GM23338 (cell line): Measurements from ENCODE around the gene ANO4. TPM values are rescaled to one million over a fixed set of nuclear protein-coding genes. Genes with fewer than 3 reads are reported as not detected.

ENCODE experiments used
- ATAC-seq: fragments of 200-7000 bp; cut with Tn5 transposase; 3 replicates; pipeline ENCODE4 v1.9.1; 2020
- DNase-seq: peaks from one replicate; pipeline ENCODE4 v3.0.0-alpha.2; 2015; ENCODE audit warnings: low spot score
- H2AFZ ChIP-seq: fragments of 200-600 bp; sonication (generic); 2 replicates; pipeline ENCODE4 v1.8.0; 2016; ENCODE audit warnings: antibody characterized with exemption, mild to moderate bottlenecking, moderate library complexity
- H3F3A ChIP-seq: fragments of 200-600 bp; sonication (generic); replicated peaks from 2 replicates; pipeline ENCODE4 v1.8.0; 2017; ENCODE audit warnings: antibody characterized with exemption, mixed run types, low read depth
- H3K27ac ChIP-seq: fragments of 200-600 bp; sonication (generic); 2 replicates; pipeline ENCODE4 v1.6.1; 2016; ENCODE audit warnings: low read depth
- H3K27me3 ChIP-seq: fragments of 200-600 bp; sonication (generic); 2 replicates; pipeline ENCODE4 v1.8.0; 2016; ENCODE audit warnings: mild to moderate bottlenecking, mixed run types, moderate library complexity; ENCODE audit not compliant: insufficient read depth
- H3K36me3 ChIP-seq: fragments of 200-600 bp; sonication (generic); 2 replicates; pipeline ENCODE4 v1.8.0; 2016; ENCODE audit warnings: mild to moderate bottlenecking; ENCODE audit not compliant: insufficient read depth
- H3K4me1 ChIP-seq: fragments of 200-600 bp; sonication (generic); 2 replicates; pipeline ENCODE4 v1.8.0; 2016; ENCODE audit warnings: mild to moderate bottlenecking, moderate library complexity; ENCODE audit not compliant: insufficient read depth
- H3K4me2 ChIP-seq: fragments of 200-600 bp; sonication (generic); 2 replicates; pipeline ENCODE4 v1.7.1; 2017; ENCODE audit warnings: mixed run types
- H3K4me3 ChIP-seq: fragments of 200-600 bp; sonication (generic); 2 replicates; pipeline ENCODE4 v1.6.1; 2016; ENCODE audit warnings: mixed run types
- H3K79me2 ChIP-seq: fragments of 200-600 bp; sonication (generic); replicated peaks from 2 replicates; pipeline ENCODE4 v1.8.0; 2017; ENCODE audit warnings: mild to moderate bottlenecking; ENCODE audit not compliant: insufficient read depth
- H3K9me2 ChIP-seq: fragments of 200-600 bp; sonication (generic); 2 replicates; pipeline ENCODE4 v1.8.0; 2017; ENCODE audit not compliant: insufficient read depth
- H4K20me1 ChIP-seq: fragments of 200-600 bp; sonication (generic); replicated peaks from 2 replicates; pipeline ENCODE4 v1.8.0; 2017; ENCODE audit warnings: mild to moderate bottlenecking; ENCODE audit not compliant: insufficient read depth
- H3K27ac Mint-ChIP-seq: 2 replicates; pipeline ENCODE4 v1.8.0; 2020; ENCODE audit warnings: inconsistent platforms, mild to moderate bottlenecking, moderate library complexity, mixed read lengths
- H3K27me3 Mint-ChIP-seq: 3 replicates; pipeline ENCODE4 v1.8.0; 2022; ENCODE audit warnings: low read depth, mild to moderate bottlenecking, moderate library complexity, mixed read lengths, inconsistent platforms; ENCODE audit not compliant: insufficient read depth, poor library complexity
- H3K36me3 Mint-ChIP-seq: 3 replicates; pipeline ENCODE4 v1.8.0; 2021; ENCODE audit warnings: low read depth, mild to moderate bottlenecking, inconsistent platforms, moderate library complexity, mixed read lengths
- H3K4me1 Mint-ChIP-seq: 3 replicates; pipeline ENCODE4 v1.8.0; 2020; ENCODE audit warnings: mild to moderate bottlenecking, inconsistent platforms, mixed read lengths
- H3K4me3 Mint-ChIP-seq: 3 replicates; pipeline ENCODE4 v1.8.0; 2021; ENCODE audit warnings: moderate library complexity, mild to moderate bottlenecking, inconsistent platforms, mixed read lengths
- H3K9me3 Mint-ChIP-seq: 3 replicates; pipeline ENCODE4 v1.8.0; 2020; ENCODE audit warnings: moderate library complexity, mild to moderate bottlenecking, inconsistent platforms, mixed read lengths
- CREB1 ChIP-seq: fragments of 250-450 bp; sonication (Bioruptor Pico); IDR thresholded peaks from 2 replicates; pipeline ENCODE4 v1.5.0; 2020; ENCODE audit warnings: low read depth, mild to moderate bottlenecking, moderate library complexity
- CTCF ChIP-seq, 2 experiments: fragments of 200-600 bp in 1 of 2; sonication (generic) in 1 of 2; conservative IDR thresholded peaks; 2 replicates each; pipeline versions ENCODE4 v1.5.1 to v1.6.1; 2016 to 2017; ENCODE audit warnings: antibody characterized with exemption in 2 of 2, low read depth in 2 of 2, mild to moderate bottlenecking in 2 of 2, moderate library complexity in 1 of 2
- ETS1 ChIP-seq: IDR thresholded peaks from 2 replicates; pipeline ENCODE4 v1.6.1; 2016; ENCODE audit warnings: antibody characterized with exemption
- EZH2 ChIP-seq: fragments of 200-600 bp; sonication (generic); IDR thresholded peaks from one replicate; pipeline ENCODE4 v1.8.0; 2017; ENCODE audit warnings: antibody characterized with exemption, mild to moderate bottlenecking, low read depth; ENCODE audit not compliant: unreplicated experiment
- EZH2phosphoT487 ChIP-seq: fragments of 200-600 bp; sonication (generic); IDR thresholded peaks from one replicate; pipeline ENCODE4 v1.8.1; 2018; ENCODE audit warnings: antibody characterized with exemption; ENCODE audit not compliant: unreplicated experiment
- JUNB ChIP-seq: IDR thresholded peaks from one replicate; pipeline ENCODE4 v1.6.1; 2016; ENCODE audit warnings: antibody characterized with exemption; ENCODE audit not compliant: unreplicated experiment
- NANOG ChIP-seq: IDR thresholded peaks from 2 replicates; pipeline ENCODE4 v1.6.1; 2016; ENCODE audit warnings: antibody characterized with exemption, borderline replicate concordance
- POLR2AphosphoS5 ChIP-seq: IDR thresholded peaks from 2 replicates; pipeline ENCODE4 v1.6.1; 2016; ENCODE audit warnings: antibody characterized with exemption, low read depth
- STAT1 ChIP-seq: IDR thresholded peaks from one replicate; pipeline ENCODE4 v1.6.1; 2016; ENCODE audit warnings: antibody characterized with exemption; ENCODE audit not compliant: unreplicated experiment
- ZNF114 ChIP-seq: fragments of 250-450 bp; sonication (Bioruptor Pico); IDR thresholded peaks from 2 replicates; pipeline ENCODE4 v1.5.0; 2020; ENCODE audit warnings: mild to moderate bottlenecking, moderate library complexity
- ZNF331 ChIP-seq: fragments of 250-450 bp; sonication (Bioruptor Pico); IDR thresholded peaks from 2 replicates; pipeline ENCODE4 v1.5.0; 2020; ENCODE audit warnings: low read depth, mild to moderate bottlenecking, moderate library complexity
- ZNF462 ChIP-seq: fragments of 250-450 bp; sonication (Bioruptor Pico); IDR thresholded peaks from 2 replicates; pipeline ENCODE4 v1.5.0; 2020; ENCODE audit warnings: mild to moderate bottlenecking, moderate library complexity
- polyA plus RNA-seq: library from polyadenylated mRNA; unstranded; fragments of >200 nt; fragmentation: Nextera tagmentation; extraction: Ambion mirVana; gene quantifications from 2 replicates; pipeline ENCODE4 v1.2.1, GENCODE V29; 2016
- total RNA-seq: library from RNA; depleted of rRNA; stranded (reverse); fragments of >200 nt; shearing (Covaris generic); gene quantifications from 2 replicates; pipeline ENCODE4 v1.2.3, GENCODE V29; 2014

Gene ANO4
- total and polyA plus RNA-seq, 2 experiments from 2014 or later, result 1.7 to 8.7 TPM

- no peak for TF ChIP-seq NANOG
- no peak for TF ChIP-seq STAT1
- TF ChIP-seq ZNF462 (CRISPR knock-in tag), result no peak
- TF ChIP-seq POLR2AphosphoS5, result no peak
- no peak for TF ChIP-seq ZNF331
These were observed 251.2 kb downstream of the ANO4 start (continued) for GRCh38 chr12:101045486-101046464.

- H3K27me3 ChIP-seq, result no peaks in the 10 kb centered on the region
- no peak overlapping the region for H3K4me2 ChIP-seq
- DNase-seq (no peak), ATAC-seq (no peak)
- H3K4me3 ChIP-seq, result no peak overlapping the region
- H3K27me3 Mint-ChIP-seq, result no peaks in the 10 kb centered on the region
- no peak overlapping the region for H3K4me3 Mint-ChIP-seq
- no peak overlapping the region for H2AFZ ChIP-seq
- no peak overlapping the region for H3K27ac ChIP-seq
- no peaks in the 10 kb centered on the region for H3F3A ChIP-seq
- H4K20me1 ChIP-seq, result no peaks in the 10 kb centered on the region
- H3K27ac Mint-ChIP-seq, result no peak overlapping the region
- no peaks in the 10 kb centered on the region for H3K36me3 Mint-ChIP-seq
- H3K79me2 ChIP-seq, result no peaks in the 10 kb centered on the region
- TF ChIP-seq STAT1 (no peak), NANOG (no peak), EZH2 (no peak), EZH2phosphoT487 (no peak), ZNF114 (CRISPR knock-in tag) (no peak), ETS1 (no peak), JUNB (no peak), CTCF (conservative IDR thresholded peaks at IDR 0.05; ENCODE audit: low read depth in 2 of 2) (no peak), ZNF331 (no peak), CREB1 (CRISPR knock-in tag) (no peak)
- no peaks in the 10 kb centered on the region for H3K4me1 ChIP-seq
- H3K9me2 ChIP-seq, result no peaks in the 10 kb centered on the region
- H3K36me3 ChIP-seq, result no peaks in the 10 kb centered on the region
- H3K9me3 Mint-ChIP-seq, result no peaks in the 10 kb centered on the region
- no peaks in the 10 kb centered on the region for H3K4me1 Mint-ChIP-seq
These were observed 253.1 kb downstream of the ANO4 start for GRCh38 chr12:101047652-101048051.
